ELR (cell line): ENCODE results near the gene FYCO1.

Experiments used
- DNase-seq: peaks from one replicate; pipeline ENCODE4 v3.0.0-alpha.2; 2015; ENCODE audit warnings: low read depth

FYCO1 gene

DNA sequence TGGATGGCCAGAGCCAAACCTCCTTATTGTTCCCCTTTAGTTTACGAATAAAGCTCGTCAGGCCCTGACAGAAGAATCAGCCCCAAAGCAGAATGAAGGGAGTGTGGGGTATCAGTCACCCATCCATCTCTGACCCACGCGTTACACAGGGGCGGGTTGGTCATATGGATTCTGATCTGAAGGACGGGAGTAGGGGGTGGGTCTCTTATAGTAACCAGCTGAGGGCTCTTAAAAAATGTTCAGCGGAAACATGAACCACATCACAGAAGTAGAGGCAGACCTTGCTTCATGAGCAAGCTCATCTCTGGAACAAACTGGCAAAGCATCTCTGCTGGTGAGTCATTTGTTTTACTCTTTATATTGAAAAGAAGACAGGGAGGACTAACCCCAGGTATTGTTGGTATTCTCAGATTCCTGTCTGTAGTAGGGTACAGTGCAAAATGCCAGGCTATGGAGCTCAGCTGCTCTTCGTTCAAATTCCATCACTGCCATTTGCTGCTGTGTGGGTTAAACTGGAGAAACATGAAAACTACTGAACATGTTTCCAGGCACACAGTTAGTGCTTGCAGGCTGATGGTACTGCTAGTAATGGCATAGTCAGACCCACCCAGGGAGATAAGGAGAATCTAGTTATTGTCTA, 52.3 kb downstream of the FYCO1 start, which contains the start of gene CXCR6:
Gene CXCR6 (plus strand): TSS at position 258 of the 640 bp plus-strand sequence. CDS start 3,018 bp downstream, outside the sequence.
- no peak for DNase-seq

DNA sequence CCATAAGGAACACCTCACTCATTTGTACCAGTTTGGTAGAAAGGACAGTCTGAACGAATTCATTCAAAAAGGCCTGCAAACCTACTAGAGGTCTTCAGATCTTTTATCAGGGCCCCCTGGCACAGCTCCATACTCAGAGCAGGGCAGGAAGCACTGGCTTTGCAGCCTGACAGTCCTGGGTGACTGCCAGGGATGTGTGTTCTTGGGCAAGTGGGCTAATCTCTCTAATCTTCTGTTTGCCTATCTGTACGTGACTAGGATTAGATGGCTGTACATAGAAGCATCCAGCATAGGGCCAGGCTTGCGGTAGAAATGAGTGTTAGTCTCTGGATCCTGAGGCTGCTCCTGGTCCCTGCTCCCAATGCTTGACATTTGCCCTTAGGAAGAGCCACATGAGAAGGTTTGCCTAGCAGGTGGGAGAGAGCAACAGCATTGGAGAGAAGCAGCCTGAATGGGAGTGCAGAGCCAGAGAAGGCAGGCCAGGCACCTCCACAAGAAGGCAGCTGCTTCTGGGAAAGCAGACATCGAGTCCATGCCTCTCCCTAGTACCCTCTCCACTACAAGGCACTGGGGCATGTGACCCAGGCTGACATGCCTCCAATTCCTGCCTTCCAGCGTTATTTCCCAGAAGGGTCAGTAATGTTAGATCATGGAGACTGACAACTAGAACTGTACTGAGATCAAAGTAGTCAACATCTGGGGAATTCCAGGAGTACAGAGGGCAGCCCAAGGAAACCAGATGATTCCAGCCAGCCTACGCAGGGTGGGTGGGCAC, 53.4 kb downstream of the FYCO1 start:
- DNase-seq, result no peak

DNA sequence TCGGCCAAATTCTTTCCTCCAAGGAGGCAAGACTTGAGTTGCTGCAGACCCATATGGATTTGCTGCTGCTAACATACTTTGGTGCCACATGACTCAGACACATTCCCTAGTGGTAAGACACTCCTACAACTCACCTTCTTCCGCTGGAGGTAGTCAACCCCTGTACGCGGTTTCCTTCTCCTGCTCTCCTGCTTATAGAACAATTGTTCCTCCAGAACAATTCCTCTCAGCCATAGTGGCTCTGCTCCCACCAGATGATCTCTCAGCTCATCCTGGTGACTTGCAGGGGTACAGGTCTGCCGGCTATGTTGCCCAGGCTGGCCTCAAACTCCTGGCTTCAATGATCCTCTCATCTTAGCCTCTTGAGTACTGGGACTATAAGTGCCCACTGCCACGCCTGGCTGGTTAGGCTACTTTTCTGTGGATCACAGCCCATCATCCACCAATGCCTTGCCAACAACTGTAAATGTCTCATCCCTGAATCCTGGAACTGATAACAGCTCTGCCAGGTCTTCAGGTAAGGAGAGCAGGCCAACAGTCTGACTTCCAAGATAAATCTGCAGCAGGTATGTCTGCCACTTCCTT, 54.8 kb downstream of the FYCO1 start:
- peak; percentile 9 for DNase-seq

DNA sequence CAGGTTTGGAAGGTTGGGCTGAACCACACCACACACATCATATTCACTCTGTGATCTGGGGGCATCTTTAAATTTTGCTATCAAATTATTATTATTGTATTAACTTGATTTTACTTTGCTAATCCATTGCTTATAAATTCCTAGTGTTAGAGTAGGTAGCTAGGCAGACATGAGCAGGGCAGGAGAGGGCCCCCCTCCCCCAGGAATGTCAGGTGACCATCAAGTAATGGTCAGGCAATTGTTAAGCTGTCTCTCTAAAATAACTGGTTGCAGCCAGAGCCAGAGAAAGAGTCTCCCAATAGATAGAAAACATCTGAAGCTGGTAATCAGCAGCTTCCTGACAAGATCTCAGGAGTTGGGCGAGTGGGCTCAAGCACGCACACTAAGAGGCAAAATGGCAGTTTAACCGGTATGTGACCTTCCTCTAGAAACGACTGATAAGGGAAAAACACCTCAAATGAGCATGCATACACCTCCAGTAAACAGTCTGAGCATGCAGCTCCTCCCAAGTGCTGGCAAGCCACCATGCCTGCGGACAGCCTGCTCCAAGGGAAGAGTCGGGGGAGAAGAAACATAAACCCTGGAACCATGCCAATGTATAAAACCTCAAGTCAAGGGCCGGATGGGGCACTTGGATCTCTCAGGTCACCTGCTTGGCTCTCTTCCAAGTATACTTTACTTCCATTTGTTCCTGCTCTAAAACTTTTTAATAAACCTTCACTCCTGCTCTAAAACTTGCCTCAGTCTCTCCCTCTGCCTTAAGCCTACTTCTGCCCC, 55.4 kb downstream of the FYCO1 start:
- no peak for DNase-seq

DNA sequence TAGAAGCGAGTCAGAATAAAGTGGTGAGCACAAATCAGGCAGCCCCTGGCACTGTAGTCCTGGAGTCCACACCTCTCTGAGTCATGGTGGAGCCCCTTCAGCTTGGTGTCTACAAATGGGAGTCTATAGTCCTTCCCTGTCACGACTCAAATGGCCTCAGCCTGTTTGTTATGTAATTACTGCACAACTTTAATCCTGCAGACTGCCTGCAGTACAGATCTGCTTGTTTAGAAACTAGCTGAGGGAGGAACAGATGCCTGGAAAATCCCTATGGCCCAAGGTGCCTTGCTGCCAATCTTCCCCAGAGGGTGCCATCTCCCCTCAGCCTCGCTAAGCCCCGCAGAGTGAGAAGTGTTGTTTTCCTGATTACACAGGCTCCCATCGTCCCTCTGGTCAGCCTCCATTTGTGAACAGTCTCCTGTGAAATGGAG, 56.3 kb downstream of the FYCO1 start:
- DNase-seq, result peak; percentile 30

DNA sequence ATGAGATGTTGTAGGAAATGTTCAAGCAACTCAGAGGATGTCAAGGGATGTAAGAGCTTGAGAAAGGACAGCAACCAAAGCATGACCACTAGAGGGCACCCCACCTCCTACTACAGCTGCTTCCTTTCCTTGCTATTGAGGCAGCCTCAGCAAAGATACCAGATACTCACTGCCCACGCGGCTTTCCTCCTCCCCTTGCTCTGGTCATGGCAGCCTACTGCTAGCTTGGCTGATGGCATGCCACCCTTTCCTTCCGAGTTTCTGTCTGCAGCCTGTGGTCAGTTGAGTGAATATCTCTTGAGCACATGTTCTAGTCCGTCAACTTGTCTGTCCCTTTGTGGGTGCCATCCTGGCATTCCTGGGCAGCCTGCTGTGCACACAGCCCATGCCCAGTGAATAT, 56.8 kb downstream of the FYCO1 start:
- peak; percentile 87 for DNase-seq

DNA sequence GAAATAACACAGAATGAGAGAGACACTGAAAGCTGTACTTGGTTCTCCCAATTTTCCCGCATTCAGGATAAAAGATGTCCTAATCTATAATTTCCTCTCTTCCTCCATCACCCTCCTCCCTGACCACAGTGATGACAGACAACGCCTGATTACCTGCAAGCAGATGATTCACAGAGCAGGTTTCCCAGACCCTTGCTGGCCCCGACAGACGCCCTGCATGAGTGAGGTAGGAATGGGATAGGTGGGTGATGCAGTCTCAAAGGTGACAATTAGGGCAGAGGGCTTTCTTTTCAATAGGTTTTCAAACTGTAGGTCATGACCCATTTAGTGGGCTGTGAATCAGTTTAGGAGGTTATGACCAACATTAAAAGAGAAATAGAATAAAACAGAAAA, 57.6 kb downstream of the FYCO1 start:
- DNase-seq, result no peak

DNA sequence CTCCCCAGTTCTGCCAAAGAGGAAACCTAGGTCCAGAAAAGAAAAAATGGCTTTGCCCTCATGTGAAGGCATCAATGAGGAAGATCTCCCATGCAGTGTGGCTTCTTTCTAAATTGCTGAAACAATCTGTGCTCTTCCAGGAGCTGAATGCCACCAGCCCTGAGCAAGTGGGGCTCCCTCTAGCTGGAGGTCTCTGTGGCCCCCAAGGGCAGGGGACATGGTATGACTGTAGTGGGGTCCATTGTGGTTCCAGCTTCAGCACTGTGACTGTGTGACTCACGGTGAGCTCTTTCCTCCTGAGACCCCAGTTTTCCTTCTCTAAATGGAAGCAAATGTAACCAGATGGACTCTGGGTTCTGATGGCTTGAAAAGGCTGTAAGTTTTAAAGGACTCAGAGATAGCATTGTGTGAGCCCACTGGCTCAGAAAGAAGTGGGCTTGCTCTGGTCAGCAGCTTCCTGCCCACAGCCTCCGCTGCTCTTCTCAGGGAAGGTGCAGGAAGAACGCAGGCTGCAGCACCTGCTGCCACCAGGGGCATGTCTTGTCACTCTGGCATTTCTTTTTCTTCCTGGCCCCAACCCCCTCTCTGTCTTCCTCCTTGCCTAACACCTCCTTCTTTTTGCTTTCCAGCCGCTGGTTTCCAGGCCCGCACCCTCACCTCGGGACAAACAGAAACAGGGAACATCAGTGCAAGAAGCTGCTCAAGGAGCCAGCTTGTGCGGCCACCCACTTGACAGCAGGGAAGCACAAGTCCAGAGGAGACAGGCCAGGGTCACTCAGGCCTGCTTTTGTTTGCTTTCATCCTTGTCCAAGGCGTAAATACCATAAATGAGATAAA, 58.2 kb downstream of the FYCO1 start:
- DNase-seq, result no peak

DNA sequence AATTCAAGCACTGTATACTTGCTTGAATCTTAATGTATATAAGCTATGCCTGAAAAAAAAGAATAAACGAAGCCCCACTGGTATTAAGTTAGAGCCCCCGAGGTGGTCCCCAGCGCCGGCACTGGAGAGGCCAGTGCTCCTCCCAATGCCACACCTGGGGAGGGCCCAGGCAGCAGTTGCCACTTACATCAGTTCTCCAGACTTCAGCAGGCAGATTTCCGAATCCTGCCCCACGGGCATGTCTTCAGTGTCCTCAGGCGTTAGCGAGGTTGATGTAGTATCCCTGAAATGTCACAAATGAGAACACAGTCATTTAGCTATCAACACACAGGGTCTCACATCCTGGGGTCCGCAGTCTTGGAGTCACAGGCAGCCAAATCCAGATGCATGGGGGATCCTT, 59.4 kb downstream of the FYCO1 start:
- DNase-seq, result no peak

DNA sequence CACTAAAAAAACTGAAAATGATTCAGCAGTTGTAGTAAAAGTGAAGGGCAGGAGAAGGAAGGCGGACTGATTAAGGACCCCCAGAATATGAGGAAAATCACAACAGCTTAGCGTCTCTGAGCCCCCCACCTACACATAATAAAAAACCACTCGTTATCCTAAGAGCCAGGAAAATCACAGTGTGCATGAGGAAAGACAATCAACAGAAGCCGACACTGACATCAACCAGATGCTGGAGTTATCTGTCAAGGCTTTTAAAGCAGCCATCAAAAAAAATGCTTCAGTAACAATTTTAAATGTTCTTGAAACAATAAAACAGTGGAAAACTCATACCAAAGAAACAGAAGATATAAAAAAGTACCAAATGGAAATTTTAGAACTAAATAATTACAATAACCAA, 62.0 kb downstream of the FYCO1 start:
- DNase-seq, result no peak

DNA sequence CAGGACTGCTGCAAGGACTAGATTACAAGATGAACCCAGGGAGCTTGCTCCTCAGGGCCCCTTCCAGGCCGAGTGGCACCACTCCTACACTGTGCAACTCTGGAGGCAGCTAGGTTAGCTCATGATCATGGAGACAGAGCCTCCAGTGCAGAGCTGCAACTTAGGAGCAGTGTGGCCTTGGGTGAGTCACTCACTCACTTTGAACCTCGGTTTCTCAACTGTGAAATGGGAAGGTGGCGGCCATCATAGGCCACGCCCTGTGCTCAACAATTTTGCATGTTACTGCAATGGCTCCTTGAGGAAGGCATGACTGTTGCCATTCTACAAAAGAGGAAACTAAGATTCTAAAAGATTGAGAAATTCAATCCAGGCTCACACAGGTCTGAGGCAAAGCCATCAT, 63.5 kb downstream of the FYCO1 start:
- no peak for DNase-seq

DNA sequence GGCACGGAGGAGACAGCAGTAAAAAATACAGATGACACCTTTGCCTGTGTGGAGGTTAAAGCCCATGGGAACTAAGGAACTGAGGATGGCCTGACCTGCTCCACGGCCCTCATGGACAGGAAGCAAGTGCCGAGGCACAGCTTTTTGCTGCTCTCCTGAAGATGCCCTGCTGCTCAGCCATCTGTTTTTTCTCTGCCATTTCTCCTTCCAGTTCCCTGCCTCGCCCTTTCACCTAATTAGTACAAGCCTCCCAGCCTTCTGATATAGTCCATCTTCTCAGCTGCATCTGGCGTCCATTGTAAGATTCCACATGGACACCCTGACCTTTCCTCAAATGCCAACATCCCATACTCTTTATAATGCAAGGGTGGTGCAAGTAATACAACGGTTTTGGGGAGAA, 64.1 kb downstream of the FYCO1 start:
- DNase-seq, result no peak

DNA sequence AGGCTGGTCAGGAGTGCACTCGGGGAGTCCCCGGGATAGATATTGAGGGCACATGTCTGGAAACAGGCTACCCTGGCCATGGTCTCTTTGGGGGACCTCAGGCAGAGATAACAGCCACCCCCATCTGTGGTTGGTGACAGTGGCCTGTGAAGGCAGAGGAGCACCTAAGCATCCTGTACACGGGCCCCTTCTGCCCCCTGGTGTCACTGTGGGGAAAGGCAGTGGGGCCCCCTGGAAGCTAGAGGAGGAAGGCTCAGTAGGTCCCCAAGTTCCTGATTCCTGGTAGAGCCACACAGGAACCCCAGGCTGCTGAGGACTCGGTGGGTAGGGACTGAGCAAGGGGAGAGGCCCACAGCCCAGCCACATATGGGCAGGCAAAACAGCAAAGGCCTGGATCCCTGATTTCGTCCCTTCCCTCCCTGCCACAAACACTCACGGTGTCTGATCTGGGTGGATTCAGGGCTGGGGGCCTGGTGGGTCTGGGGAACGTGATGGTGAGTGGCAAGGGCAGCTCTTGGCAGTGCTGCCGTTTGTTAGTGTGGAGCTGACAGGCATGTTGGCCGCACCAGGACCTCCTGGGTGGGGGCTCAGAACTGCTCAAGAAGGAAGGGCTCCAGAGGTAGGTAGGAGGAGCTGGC, 66.5 kb downstream of the FYCO1 start:
- peak; percentile 52 for DNase-seq

DNA sequence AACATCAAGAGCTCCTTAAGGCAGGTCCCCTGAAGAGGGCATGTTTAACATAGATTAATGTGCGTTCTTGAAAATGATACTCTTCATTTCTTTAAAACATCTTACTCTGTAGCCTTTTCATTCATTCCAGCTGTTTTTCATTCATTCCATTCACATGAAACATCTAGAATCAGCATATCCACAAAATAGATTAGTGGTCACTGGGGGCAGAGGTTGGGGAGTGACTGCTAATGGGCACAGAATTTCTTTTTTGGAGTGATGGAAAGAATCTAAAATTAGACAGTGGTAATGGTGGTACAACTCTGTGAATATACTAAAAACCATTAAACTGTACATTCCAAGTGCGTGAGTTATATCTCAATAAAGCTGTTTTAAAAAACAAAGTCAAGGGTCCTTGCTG, 67.7 kb downstream of the FYCO1 start:
- no peak for DNase-seq

DNA sequence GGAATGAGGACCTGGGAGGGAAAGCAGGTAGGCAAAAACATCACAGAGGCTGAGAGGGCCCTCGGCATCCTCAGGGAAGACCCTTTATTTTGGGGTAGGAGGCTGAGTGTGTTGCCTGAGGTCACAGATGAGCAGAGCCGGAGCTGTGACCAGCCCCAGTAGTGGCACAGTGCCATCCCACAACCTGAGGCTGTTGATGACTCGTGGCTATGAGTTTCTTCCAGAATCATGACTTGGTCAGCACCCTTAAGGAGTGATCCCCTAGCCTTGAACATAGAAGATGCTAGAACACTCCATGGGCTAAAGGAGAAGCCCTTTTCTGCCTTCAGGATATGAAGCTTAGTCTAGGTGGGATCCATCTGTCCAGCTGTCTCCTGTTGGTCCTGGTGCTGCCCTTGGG, 71.9 kb downstream of the FYCO1 start:
- DNase-seq, result peak; percentile 66

DNA sequence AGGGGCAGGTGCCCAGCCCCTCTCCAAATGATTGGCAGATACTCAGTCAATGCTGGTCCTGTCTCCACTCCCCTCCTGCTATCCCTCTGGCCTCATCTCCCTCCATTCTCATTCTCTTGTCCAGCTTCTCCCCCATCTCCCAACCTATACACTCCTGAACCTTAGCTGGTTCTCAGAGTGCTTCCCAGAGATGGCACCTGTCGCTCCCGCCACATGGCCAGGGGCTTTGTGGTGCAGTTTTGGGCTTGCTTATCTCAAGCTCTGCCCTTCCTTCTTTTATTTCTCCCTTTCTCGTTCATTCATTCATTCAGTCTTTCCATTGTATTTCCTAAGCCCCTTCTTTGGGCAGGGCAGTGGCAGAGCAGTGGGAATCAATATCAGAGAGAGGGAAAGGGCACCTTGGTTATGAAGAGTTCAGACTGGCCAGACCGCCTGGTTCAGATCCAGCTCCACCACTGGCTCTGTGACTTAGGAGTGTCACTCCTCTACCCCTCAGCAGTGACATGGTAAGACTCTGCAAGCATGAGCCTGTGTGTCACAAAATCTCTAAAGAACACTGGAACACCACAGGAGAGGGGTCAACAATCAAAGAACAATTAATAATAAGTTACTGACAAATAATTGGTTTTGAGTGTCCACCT, 72.6 kb downstream of the FYCO1 start:
- no peak for DNase-seq

DNA sequence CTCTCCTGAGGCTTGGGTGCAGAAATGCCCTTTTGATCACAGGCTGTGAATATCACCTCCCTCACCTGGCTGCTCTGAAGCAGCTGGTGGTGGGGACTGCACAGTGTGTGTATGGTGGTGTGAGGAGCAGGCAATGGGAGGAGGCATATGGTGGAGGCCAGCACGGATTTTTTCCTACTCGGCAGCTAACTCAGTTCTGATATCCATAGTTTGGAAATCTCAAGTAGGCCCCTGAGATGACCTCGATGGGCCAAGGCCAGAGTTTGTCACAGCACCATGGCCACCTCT, 73.6 kb downstream of the FYCO1 start:
- DNase-seq, result no peak

DNA sequence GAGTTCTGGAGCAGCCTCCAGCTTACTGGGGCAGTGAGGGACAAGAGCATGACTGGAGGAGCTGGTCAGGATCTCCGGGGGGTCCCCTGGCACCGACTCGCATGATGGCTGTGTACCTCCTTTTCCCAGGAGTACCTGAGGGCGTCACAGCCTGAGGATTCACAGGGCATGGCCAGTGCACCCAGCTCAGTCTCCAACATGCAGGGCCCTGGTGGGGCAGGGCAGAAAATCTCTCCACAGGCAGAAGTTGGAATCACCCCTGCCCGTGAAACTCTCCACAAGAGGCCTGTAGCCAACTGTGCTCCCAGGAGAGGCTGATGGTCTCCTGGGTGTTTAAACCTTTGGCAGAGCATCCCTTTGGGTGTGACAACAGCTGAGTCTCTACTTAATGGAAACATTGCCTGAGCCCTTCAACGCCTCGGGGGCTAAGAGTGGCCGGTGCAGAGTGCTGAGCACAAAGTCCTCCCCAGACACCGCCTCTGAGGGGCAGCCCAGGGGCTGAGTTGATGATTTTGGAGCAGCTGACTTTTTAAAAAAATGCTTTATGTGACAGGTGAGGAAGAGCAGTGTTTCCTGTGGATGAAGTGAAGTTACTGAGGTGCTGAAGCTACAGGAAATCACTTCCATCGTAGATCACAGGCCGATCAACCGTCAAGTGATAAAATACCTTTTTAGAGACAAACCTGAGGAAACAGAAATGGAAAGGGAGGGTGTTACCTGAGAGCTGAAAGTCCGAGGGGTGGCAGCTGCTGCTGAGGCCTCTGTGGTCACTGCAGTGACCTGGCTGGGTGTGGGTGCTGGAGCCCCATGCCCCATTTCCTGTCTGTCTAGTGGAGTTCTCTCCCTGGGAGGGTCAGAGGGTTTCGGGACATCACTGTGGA, 74.2 kb downstream of the FYCO1 start:
- DNase-seq, result no peak

DNA sequence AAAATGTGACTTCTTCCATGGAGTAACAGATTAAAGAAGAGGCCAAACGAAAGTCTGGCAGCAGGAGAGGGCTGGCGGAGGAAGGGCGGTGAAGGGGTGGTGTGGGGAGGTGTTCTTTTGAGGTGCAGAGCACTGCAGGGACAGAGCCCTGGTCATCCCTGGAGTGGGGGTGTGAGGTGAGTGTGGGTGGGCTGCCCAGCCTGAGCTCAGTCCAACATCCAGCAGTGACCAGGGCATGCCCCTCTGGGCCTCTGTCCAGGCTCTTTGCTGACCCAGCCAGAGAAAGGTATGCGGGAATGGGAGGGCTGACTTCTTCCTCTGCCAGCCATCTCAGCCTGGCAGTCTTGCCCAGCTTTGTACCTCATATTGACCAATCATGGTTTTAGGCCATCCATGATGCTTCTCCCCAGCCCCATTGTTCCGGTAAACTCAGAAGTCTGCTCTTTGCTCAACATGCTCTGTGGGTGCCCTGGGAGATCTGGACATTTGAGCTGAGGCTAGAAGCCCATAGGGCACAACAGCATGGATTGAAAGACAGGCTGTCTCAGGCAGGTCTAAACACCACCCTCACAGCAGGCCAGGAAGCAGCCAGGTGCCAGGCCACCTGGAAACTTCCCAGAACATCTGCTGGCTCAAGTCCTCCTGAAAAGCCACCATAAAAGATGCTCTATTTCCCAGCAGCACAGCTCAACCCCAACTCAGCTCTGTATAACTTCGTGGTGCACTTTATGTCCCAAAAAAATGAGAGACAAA, 78.3 kb downstream of the FYCO1 start:
- no peak for DNase-seq
